CD4-positive, alpha-beta T cell treated with Interleukin-10 for 1 hour (primary cell): ENCODE results near the gene NCBP2L.
"Not testable (repeated sequence)": the region's sequence is repeated elsewhere in the genome, so short reads cannot be mapped to it uniquely, and the experiment has no call there.

Experiments
- DNase-seq: peaks from one replicate; pipeline ENCODE4 v3.0.0-alpha.2; 2020

Gene NCBP2L

GRCh38 chrX:107753187-107753586 is 24.3 kb upstream of the NCBP2L start:
- DNase-seq: no peak

DNA sequence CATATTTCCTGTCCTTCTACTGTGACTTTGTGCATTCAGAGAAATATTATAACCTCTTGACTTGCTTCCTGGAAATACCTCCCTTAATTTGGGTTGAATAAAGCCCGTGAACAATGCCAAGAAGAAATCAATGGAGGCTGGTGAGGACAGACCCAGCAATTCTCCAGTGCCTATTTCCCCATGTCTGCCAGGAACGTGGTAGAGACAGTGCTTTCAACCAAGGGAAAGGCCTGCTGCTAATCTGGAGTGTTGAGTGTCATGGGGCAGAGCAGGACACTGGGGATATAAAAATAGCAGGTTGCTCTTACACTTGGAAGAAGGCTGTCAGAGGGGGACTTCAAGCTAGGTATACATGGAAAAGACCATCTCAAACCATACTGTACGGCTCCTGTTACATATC is 21.8 kb upstream of the NCBP2L start:
- DNase-seq: no peak

GRCh38 chrX:107758231-107758766 is 19.2 kb upstream of the NCBP2L start:
- DNase-seq: no peak

DNA sequence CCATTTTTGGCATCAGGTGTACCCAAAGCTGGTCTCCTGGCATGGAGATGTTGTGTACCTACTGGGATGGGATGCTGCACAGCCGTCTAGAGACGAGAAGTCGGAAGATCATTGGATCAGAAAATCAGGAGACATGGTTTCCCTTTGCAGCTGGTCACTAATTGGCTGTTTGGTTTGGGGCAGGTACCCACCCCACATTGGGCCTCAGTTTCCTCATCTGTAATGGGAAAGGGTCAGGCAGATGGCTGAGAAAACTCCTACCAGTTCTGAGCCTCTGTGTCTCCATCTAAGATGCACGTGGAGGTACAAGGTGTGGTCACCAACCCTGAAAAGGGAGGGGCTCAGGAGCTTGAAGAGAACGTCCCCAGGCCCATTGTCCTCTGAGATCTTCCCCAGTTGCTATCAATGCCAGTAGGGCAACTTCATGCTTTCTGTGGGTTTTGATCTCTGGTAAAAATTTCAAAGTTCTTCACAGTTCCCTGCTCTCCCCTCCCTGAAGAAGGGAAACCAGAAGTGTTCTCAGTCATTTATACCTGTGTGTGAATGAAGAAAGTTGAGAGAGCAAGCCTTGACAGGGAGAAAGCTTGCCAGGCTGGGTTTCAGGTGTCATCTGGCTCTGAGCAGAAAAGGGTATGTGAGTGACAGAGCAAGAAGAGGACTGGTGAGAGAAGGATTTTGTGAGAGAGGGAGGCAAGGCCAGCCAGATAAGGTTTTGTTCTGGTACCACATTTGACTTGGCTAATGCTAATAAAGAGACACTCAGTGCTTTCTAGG is 17.0 kb upstream of the NCBP2L start:
- no peak for DNase-seq

DNA sequence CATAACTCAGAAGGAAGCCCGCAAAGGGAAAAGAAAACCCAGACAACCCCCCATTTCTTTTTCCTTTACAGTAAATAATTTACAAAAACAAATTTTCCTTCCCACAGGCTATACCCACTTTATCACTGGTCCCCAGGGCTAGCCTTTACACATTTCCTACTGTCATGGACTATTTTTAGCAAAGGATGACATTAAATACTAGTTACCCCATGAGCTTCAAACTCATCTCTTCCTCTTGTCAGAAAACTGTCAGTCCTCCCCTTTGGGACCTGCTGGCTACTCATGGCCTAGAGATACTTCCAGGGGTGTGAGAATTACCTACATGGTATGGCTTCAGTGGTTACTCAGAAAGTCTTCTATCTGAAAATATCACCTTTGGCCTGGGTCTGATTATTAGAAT is 13.9 kb upstream of the NCBP2L start:
- no peak for DNase-seq

DNA sequence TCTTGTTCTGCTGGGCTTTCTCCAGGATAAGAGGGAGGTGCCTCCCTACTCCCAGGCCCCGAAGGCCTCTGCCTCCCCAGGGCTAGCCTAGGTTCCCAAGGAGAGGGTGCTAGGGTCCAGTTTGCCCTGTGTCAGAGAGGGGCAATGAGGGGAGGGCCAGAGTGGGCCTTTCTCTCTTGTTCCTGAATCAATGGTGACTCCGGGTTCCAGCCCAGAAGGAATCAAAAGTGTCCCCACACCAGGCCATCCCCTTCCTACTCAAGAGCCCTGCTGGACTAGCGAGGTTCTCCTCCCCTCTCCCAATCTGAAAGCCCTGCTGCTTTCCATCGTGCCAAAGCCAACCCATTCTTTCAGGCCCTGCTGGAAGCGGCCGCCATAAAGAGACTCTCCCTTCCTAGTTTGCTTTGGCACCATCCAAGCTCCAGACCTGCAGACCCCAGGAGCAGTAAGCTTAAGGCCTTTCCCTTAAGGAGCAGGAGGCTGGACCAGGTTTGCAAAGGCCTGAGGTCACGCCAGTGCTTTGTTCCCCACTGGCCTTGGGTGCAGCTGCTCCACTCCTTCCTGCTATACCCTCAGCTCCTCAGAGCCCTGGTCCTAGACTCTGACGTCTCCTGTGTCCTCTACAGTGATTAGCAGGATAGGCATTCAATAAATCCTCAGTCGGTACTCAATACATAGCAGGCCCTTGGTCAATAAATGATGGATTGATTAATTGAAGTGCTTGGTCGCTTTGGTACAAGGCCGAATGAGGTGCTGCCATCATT is 12.5 kb upstream of the NCBP2L start:
- no peak for DNase-seq

GRCh38 chrX:107766470-107767150 is 10.9 kb upstream of the NCBP2L start:
- no peak for DNase-seq

- DNase-seq: no peak
Observed at GRCh38 chrX:107768051-107768450, 9.5 kb upstream of the NCBP2L start.

GRCh38 chrX:107769581-107770317 is 7.8 kb upstream of the NCBP2L start:
- no peak for DNase-seq

GRCh38 chrX:107773206-107773605 is 4.3 kb upstream of the NCBP2L start:
- DNase-seq: no peak

DNA sequence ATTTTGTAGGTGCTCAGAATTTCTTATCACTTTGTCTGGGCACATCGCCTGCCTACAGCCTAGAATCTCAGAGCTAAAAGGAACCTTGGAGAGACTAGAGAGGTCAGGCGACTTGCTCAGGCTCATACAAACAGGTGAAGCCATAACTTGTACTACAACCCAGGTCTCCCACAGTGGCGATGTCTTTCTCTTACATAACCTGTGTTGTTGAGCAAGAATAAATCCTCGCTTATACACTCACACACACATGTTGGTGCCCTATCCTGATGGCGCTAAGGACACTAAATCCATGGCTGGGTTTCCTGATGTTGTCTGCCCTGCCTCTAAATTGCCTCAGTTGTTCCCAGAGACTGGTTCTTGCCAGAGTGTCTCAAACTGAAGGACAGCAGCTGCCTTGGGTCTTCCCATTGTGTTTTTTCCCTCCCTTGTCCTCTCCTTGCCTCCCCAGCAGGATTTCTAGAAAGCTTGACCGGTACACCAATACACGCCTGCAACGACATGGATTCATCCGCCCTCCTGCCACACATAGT is 3.6 kb upstream of the NCBP2L start:
- no peak for DNase-seq

DNA sequence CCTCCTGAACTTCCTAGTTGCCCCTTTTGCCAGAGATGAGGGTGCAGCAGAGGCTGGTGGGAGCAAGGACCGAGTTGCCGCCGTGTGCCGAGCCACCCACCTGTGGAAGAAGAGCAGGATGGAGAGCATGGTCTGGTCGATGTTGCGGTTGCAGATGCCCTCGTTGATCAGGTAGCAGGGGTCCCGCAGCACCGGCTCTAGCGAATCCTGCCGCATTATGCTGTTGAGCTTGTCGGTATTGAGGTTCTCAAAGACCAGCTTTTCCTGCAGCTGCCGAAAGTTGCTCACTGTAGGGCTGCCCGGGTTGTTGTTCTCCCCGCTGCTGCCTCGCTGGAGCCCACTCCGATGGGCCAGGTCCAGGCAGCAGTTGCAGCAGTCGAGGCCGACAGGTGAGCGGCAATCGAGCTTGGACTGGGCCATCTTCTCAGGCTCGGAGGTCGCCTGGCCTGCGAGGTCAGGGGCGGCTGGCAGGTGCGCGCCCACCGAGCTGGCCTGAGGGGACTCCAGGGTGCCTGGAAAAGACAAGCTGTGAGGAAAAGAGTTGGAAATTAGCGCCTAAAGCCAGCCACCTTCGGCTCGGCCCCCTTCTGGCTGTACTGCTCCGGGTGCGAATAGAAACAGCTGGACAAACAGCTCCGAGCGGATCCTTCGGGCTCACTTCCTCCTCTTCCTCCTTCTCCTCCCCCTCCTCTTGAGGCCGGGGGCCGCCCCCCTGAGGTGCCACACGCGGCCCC is 2.4 kb upstream of the NCBP2L start:
- DNase-seq: no peak

DNA sequence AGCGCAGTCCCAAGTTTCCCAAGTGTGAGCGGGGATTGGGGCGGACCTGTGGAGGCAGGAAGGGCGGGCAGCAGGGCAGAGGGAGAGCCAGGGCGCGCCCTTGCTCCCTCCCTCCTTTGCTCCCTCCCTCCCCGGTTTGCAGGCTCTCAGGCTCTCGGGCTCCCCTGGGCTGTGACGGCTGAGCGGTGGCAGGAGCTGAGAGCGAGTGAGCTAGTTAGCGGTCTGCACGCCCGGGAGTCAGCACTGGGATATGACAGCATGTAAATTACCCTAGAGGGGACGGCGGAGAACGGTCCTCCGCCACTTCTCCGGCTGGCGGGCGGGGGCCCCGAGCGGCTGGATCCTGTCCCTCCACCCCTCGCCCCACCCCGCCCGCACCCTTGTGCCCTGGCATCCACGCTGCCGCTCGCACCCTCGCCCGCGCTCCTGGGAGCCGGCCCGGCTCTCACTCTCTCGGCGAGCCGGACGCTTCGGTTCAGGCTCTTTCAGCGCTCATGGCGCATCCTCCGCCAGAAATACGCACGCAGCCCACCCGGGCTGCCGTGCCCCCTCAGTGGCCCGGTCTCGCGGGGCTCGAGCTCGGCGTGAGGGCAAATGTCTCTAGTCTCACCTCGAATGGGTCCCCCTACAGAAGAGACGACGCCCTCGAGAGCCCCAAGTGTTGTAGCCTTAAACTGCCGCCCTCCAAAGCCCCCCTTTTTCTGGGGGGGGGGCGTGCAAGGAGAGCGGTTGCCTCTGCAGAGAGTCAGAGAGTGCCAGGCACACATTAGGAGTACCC is 1.6 kb upstream of the NCBP2L start, which contains the start of gene TSC22D3:
Gene TSC22D3 (minus strand): TSS at position 54 of the 778 bp plus-strand sequence. CDS start 368 bp downstream, outside the sequence.
- DNase-seq: peak; percentile 59

GRCh38 chrX:107776649-107777535 is 641 bp upstream of the NCBP2L start:
- DNase-seq: peak; percentile 87

- DNase-seq: no peak
Observed at GRCh38 chrX:107780525-107780924, 3.0 kb downstream of the NCBP2L start.

- DNase-seq: no peak
Observed at GRCh38 chrX:107787827-107788226, 10.3 kb downstream of the NCBP2L start.

DNA sequence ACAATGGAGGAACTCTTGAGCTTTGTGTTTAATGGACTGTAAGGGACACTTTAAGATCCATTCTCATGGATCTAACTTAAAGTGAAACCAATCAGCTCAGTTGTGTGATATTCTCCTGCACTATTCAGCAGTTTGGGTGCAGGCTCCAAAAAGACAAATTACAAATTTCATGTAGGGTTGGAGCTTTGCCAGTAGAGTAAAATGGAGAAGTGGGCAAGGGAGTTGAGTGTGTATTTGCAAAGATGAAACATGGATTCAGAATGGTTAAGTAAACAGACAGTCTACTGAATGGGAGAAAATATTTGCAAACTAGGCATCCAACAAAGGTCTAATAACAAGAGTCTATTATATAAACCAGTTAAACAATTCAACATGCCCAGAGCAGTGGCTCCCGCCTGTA is 26.9 kb downstream of the NCBP2L start:
- no peak for DNase-seq

GRCh38 chrX:107805179-107805578 is 27.6 kb downstream of the NCBP2L start:
- no peak for DNase-seq

GRCh38 chrX:107810053-107810452 is 32.5 kb downstream of the NCBP2L start:
- not testable (repeated sequence) for DNase-seq
